ENCODE data around the gene NINL.
A peak's percentile ranks its signal among the peaks of the same experiment; 100 is the strongest.
"Not testable (repeated sequence)": the region's sequence is repeated elsewhere in the genome, so short reads cannot be mapped to it uniquely, and the experiment has no call there.

Gene NINL

DNA sequence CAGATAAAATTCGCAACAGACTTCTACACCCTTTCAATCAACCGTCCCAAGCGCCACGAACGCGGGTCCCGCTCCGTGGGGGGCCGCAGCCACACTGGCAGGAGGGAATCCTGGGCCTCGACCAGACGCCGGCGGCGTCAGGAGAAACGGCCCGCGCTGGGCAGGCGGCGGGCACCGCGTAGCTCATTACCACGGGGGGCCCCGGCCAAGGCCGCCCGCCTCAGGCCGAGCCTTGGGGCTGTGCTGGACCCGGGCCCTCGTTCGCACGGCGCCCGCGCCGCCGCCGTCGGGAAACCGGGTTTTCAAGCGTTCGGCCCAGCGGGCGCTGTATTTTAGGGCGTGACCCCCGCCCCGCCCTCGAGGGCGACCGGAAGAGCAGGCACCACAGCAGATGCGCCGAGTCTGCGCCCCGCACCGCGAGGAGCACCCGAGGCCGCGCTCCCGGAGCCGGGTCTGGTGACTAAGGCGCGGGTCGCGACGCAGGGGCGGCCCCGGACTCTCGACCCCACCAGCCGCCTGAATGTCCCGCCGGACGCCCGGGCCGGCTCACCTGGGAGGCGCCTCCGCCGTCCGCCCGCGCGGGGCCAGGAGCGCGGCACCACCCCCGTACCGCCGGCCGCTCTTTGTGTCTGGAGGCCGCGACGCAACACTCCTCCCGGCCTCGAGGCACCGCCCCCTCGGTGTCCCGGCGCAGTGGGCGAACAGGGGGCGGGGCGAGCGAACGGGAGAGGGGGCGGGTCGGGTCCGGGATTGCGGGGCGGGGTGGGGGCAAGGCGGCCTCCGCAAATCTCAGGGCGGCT is at the start of gene NINL:
Gene NINL, minus strand, starts transcription at position 627 of the 800 bp plus-strand sequence. CDS start 58,944 bp downstream, outside the sequence.
- peak; percentile 71 for DNase-seq (ENCODE audit: low spot score)
- peak within 1 kb of the TSS; percentile 78 for H3K27ac ChIP-seq
- ChIA-PET CTCF (interaction anchor here (1.1 kb wide), 1 partner anchor 37 kb away, joined by 4 read pairs; no protein-coding TSS in a partner anchor), POLR2A (ENCODE audit: low non-redundant PET) (no interaction called here)
- TF ChIP-seq, protein P1, sequence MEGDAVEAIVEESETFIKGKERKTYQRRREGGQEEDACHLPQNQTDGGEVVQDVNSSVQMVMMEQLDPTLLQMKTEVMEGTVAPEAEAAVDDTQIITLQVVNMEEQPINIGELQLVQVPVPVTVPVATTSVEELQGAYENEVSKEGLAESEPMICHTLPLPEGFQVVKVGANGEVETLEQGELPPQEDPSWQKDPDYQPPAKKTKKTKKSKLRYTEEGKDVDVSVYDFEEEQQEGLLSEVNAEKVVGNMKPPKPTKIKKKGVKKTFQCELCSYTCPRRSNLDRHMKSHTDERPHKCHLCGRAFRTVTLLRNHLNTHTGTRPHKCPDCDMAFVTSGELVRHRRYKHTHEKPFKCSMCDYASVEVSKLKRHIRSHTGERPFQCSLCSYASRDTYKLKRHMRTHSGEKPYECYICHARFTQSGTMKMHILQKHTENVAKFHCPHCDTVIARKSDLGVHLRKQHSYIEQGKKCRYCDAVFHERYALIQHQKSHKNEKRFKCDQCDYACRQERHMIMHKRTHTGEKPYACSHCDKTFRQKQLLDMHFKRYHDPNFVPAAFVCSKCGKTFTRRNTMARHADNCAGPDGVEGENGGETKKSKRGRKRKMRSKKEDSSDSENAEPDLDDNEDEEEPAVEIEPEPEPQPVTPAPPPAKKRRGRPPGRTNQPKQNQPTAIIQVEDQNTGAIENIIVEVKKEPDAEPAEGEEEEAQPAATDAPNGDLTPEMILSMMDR (conservative IDR thresholded peaks at IDR 0.05; ENCODE audit: low read depth): no peak

DNA sequence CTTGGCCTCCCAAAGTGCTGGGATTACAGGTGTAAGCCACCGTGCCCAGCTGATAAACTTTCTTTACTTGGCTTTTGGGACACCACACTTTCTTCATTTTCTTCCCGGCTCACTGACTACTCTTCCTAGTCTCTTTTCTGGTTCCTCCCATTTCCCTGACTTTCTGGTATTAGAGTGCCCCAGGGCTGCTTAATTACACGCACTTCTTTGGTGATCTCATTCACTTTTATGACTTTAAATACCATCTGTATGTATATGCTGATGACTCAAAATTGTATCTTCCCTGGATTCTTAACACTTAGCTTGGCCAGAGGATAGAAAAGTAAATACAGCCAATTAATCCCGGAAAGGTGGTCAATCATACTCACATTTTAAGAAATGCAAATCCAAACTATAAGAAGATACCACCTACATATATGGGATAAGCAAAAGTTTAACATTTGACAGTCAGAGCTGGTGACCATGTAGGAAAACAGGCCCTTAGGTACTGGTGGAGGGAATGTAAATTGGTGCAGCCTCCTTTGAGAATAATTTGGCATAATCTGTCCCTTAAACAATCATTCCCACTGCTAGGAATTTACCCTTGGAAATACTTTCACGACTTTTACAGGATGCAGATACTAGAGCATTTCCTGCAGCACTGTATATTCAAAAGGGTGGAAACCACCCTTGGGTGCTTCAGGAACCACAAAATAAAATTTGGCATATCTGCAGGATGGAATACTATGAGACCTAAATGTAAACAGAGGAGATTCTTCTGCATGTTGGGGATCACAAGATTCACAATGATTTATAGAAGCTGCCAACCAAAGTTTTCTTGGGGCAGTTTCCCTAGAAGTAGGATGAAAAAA is 47.8 kb upstream of the NINL start:
- POLR2A ChIA-PET (ENCODE audit: low non-redundant PET): interaction anchor here (0.6 kb wide), 1 partner anchor 254 kb away, joined by 6 read pairs; no protein-coding TSS in a partner anchor
- CTCF ChIA-PET: interaction anchor here (0.6 kb wide), 1 partner anchor 145 kb away, joined by 3 read pairs; no protein-coding TSS in a partner anchor
- TF ChIP-seq, protein P1 (conservative IDR thresholded peaks at IDR 0.05; ENCODE audit: low read depth): no peak
- DNase-seq (ENCODE audit: low spot score): peak; percentile 58
- peak overlapping the region; percentile 63; the same call in 1 of the 2 replicates for H3K27ac ChIP-seq

GRCh38 chr20:25630615-25631014 is 45.3 kb upstream of the NINL start:
- POLR2A ChIA-PET (ENCODE audit: low non-redundant PET); DNase-seq (ENCODE audit: low spot score); CTCF ChIA-PET; H3K27ac ChIP-seq: not testable (repeated sequence)

- POLR2A ChIA-PET (ENCODE audit: low non-redundant PET): no interaction called here
- DNase-seq (ENCODE audit: low spot score): no peak
- CTCF ChIA-PET: no interaction called here
- H3K27ac ChIP-seq: no peak overlapping the region
- TF ChIP-seq, protein P1 (conservative IDR thresholded peaks at IDR 0.05; ENCODE audit: low read depth): no peak
These were observed 44.6 kb upstream of the NINL start for GRCh38 chr20:25629816-25630499.

DNA sequence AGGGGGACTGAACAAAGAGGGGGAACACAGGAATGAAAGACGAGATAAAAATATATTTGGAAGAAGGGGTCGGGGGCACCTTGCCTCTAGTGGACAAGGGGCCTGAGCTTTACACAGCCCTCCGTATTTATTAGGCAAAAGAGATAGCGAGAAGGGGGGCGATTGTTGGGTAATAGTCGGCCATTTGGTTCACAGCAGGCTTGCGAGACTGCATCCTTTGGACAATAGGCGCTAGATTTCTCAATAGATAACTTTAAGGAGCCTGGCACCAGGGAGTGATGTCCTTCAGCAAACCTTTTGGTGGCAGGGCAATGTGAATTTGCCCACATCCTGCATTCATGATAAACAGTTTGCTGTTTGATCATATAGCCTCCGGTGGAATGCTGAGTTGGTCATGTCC is 41.4 kb upstream of the NINL start:
- no peak for DNase-seq (ENCODE audit: low spot score)
- CTCF ChIA-PET: no interaction called here
- POLR2A ChIA-PET (ENCODE audit: low non-redundant PET): no interaction called here
- TF ChIP-seq, protein P1 (conservative IDR thresholded peaks at IDR 0.05; ENCODE audit: low read depth): no peak
- no peak overlapping the region for H3K27ac ChIP-seq

DNA sequence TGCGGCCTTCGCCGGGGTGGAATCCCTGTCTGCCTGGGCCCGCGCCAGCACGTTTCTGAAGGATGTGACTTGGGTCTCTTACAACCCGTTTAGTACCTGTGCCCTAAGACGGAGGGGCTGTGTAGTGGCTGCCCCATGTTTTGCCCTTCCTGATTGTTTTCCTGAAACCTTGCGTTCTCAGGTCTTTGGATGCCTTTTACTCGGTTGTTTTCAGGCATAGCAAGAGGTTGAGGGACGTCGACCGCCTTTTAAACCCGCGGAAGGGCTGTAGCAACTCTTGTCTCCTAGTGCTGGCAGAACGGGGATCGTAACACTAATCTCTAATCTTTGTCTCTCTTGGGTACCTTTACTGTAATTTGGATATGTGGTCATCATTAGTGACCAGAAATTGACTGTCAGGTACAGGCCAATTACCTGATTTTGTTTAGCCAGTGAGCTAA is 39.2 kb upstream of the NINL start:
- ChIA-PET POLR2A (ENCODE audit: low non-redundant PET) (no interaction called here), CTCF (no interaction called here)
- DNase-seq (ENCODE audit: low spot score): peak; percentile 38
- peak overlapping the region; percentile 99 for H3K27ac ChIP-seq
- TF ChIP-seq, protein P1 (conservative IDR thresholded peaks at IDR 0.05; ENCODE audit: low read depth): no peak

All from RWPE1 (cell line).